ENCODE data around the gene FDXACB1.

- TF ChIP-seq POLR2AphosphoS5 (IDR thresholded peaks at IDR 0.05; ENCODE audit: borderline replicate concordance, low read depth, low read length): no peak
- TF ChIP-seq EZH2 (IDR thresholded peaks at IDR 0.05): no peak
Measured at GRCh38 chr11:111923951-111924350, 45.0 kb upstream of the FDXACB1 start.
